T-helper 2 cell (primary cell): ENCODE measurements around the gene CARD6.
"Not testable (repeated sequence)": the region's sequence is repeated elsewhere in the genome, so short reads cannot be mapped to it uniquely, and the experiment has no call there.

Source experiments
- DNase-seq, 5 experiments: peaks; one replicate each; pipeline versions ENCODE4 v3.0.0 to v3.0.0-alpha.2; 2012 to 2022
- total RNA-seq, 2 donors: gene quantifications; one replicate each; lab custom pipeline; 2026; lab: John Stamatoyannopoulos, UW

The CARD6 gene
- 4.4 to 4.6 reads per million in 2 donors for total RNA-seq

GRCh38 chr5:40841068-40841805, at the start of gene CARD6:
Gene CARD6, plus strand, starts transcription at chr5:40841367. Its CDS starts 16 bp downstream, at chr5:40841383.
- peak in 1 of 5 experiments; percentile 70 for DNase-seq

GRCh38 chr5:40791715-40792139, 49.4 kb upstream of the CARD6 start:
- DNase-seq, result no peak

- not testable (repeated sequence) for DNase-seq
Measured at GRCh38 chr5:40792691-40793090, 48.5 kb upstream of the CARD6 start.

- DNase-seq, result not testable (repeated sequence)
Measured at GRCh38 chr5:40794340-40794739, 46.8 kb upstream of the CARD6 start.

GRCh38 chr5:40794877-40795276, 46.3 kb upstream of the CARD6 start:
- not testable (repeated sequence) for DNase-seq

- DNase-seq, result no peak
Measured at GRCh38 chr5:40796487-40796889, 44.7 kb upstream of the CARD6 start.

GRCh38 chr5:40797273-40798011, 43.7 kb upstream of the CARD6 start:
- DNase-seq, result peak; percentile 52 to 88 (median 71)

- DNase-seq, result peak; percentile 79 to 94 (median 87)
Measured at GRCh38 chr5:40798012-40798800, 43.0 kb upstream of the CARD6 start, which contains the start of gene PRKAA1. Gene PRKAA1, minus strand, starts transcription at chr5:40798374. Its CDS starts 185 bp downstream, at chr5:40798189.

- DNase-seq, result no peak
Measured at GRCh38 chr5:40798801-40799210, 42.4 kb upstream of the CARD6 start.

- DNase-seq, result no peak
Measured at GRCh38 chr5:40799258-40799657, 41.9 kb upstream of the CARD6 start.

- no peak for DNase-seq
Measured at GRCh38 chr5:40801771-40802562, 39.2 kb upstream of the CARD6 start.

GRCh38 chr5:40812125-40812524, 29.0 kb upstream of the CARD6 start:
- no peak for DNase-seq

- peak in 1 of 5 experiments; percentile 78 for DNase-seq
Measured at GRCh38 chr5:40813698-40814281, 27.4 kb upstream of the CARD6 start.

- DNase-seq, result no peak
Measured at GRCh38 chr5:40823459-40823858, 17.7 kb upstream of the CARD6 start.

GRCh38 chr5:40825461-40826043, 15.6 kb upstream of the CARD6 start:
- DNase-seq, result not testable (repeated sequence)

- DNase-seq, result no peak
Measured at GRCh38 chr5:40826489-40827187, 14.5 kb upstream of the CARD6 start.

- no peak for DNase-seq
Measured at GRCh38 chr5:40827188-40827977, 13.8 kb upstream of the CARD6 start.

- no peak for DNase-seq
Measured at GRCh38 chr5:40828021-40828631, 13.0 kb upstream of the CARD6 start.
